Neuronal stem cell (in vitro differentiated cells): Measurements from ENCODE around the gene ARPIN.

Source experiments
- DNase-seq: peaks from one replicate; pipeline ENCODE4 v3.0.0-alpha.2; 2013; ENCODE audit warnings: low spot score
- H2AFZ ChIP-seq: one replicate; pipeline ENCODE4 v1.6.1; 2013; ENCODE audit warnings: mild to moderate bottlenecking, low read length, inconsistent platforms
- H2AK5ac ChIP-seq: 2 replicates; pipeline ENCODE4 v1.6.1; 2013; ENCODE audit warnings: low read depth, mild to moderate bottlenecking, inconsistent platforms, low read length, moderate library complexity, mixed read lengths
- H2BK120ac ChIP-seq: 2 replicates; pipeline ENCODE4 v1.6.1; 2013; ENCODE audit warnings: low read depth, mild to moderate bottlenecking, inconsistent platforms, low read length, moderate library complexity, mixed read lengths
- H2BK12ac ChIP-seq: one replicate; pipeline ENCODE4 v1.6.1; 2013; ENCODE audit warnings: low read length, inconsistent platforms
- H2BK15ac ChIP-seq: 2 replicates; pipeline ENCODE4 v1.6.1; 2013; ENCODE audit warnings: mild to moderate bottlenecking, low read length, inconsistent platforms, mixed read lengths
- H2BK5ac ChIP-seq: one replicate; pipeline ENCODE4 v1.6.1; 2013; ENCODE audit warnings: inconsistent platforms, mild to moderate bottlenecking, low read length, moderate library complexity
- H3K14ac ChIP-seq: one replicate; pipeline ENCODE4 v1.6.1; 2013; ENCODE audit warnings: low read length, inconsistent platforms
- H3K18ac ChIP-seq: 2 replicates; pipeline ENCODE4 v1.6.1; 2013; ENCODE audit warnings: low read length, inconsistent platforms
- H3K23ac ChIP-seq: 2 replicates; pipeline ENCODE4 v1.6.1; 2013; ENCODE audit warnings: low read depth, mild to moderate bottlenecking, mixed read lengths, low read length, inconsistent platforms; ENCODE audit not compliant: poor library complexity
- H3K27ac ChIP-seq: replicated peaks from 3 replicates; pipeline ENCODE4 v1.5.1; 2013; ENCODE audit warnings: low read length, inconsistent platforms
- H3K27me3 ChIP-seq, 3 experiments: 2 replicates each; pipeline ENCODE4 v1.6.1; 2013; ENCODE audit warnings: low read length in 3 of 3, mild to moderate bottlenecking in 2 of 3, inconsistent platforms in 1 of 3, low read depth in 1 of 3, mixed read lengths in 1 of 3, moderate library complexity in 1 of 3; ENCODE audit not compliant: control insufficient read depth in 3 of 3, insufficient read depth in 3 of 3
- H3K36me3 ChIP-seq, 2 donors: replicated peaks in 1 of 2; 2 replicates each; pipeline ENCODE4 v1.6.1; 2013; ENCODE audit warnings: low read length in 2 of 2; ENCODE audit not compliant: control insufficient read depth in 2 of 2, insufficient read depth in 2 of 2
- H3K4ac ChIP-seq: 2 replicates; pipeline ENCODE4 v1.6.1; 2013; ENCODE audit warnings: inconsistent platforms, mild to moderate bottlenecking, low read length, moderate library complexity
- H3K4me1 ChIP-seq, 2 donors: 1 replicate in 1 of 2; 2 replicates in 1 of 2; pipeline ENCODE4 v1.6.1; 2013; ENCODE audit warnings: low read length in 2 of 2, low read depth in 1 of 2; ENCODE audit not compliant: control insufficient read depth in 2 of 2, insufficient read depth in 1 of 2
- H3K4me2 ChIP-seq: one replicate; pipeline ENCODE4 v1.6.1; 2013; ENCODE audit warnings: mild to moderate bottlenecking, low read length, inconsistent platforms; ENCODE audit not compliant: insufficient read depth, poor library complexity, severe bottlenecking
- H3K4me3 ChIP-seq, 2 donors: 2 replicates each; pipeline ENCODE4 v1.5.1; 2013; ENCODE audit warnings: low read length in 2 of 2, mild to moderate bottlenecking in 2 of 2, inconsistent platforms in 1 of 2, moderate library complexity in 1 of 2
- H3K79me1 ChIP-seq: one replicate; pipeline ENCODE4 v1.6.1; 2013; ENCODE audit warnings: low read depth, mild to moderate bottlenecking, inconsistent platforms, low read length, moderate library complexity
- H3K9ac ChIP-seq: one replicate; pipeline ENCODE4 v1.6.1; 2013; ENCODE audit warnings: mild to moderate bottlenecking, low read depth, low read length, inconsistent platforms; ENCODE audit not compliant: poor library complexity
- H3K9me3 ChIP-seq, 2 donors: replicated peaks in 1 of 2; 2 replicates each; pipeline versions ENCODE3 to v1.6.1; 2013; ENCODE audit warnings: low read length in 2 of 2, mild to moderate bottlenecking in 2 of 2, inconsistent platforms in 1 of 2, low read depth in 1 of 2, mixed read lengths in 1 of 2, moderate library complexity in 1 of 2; ENCODE audit not compliant: control insufficient read depth in 2 of 2, insufficient read depth in 1 of 2
- H4K8ac ChIP-seq: one replicate; pipeline ENCODE4 v1.6.1; 2013; ENCODE audit warnings: low read depth, mild to moderate bottlenecking, inconsistent platforms, low read length, moderate library complexity
- H4K91ac ChIP-seq: one replicate; pipeline ENCODE4 v1.6.1; 2013; ENCODE audit warnings: low read length, low read depth, mild to moderate bottlenecking, inconsistent platforms; ENCODE audit not compliant: poor library complexity
- WGBS, 2 donors: extraction: QIAGEN DNeasy Blood & Tissue Kit; methylation state at CpG; one replicate each; pipeline ENCODE4 v1.1.7; 2013; ENCODE audit warnings: missing lambda C conversion rate in 2 of 2, mixed read lengths in 1 of 2; ENCODE audit not compliant: insufficient read length in 2 of 2, insufficient replicate concordance in 1 of 2; ENCODE audit errors: extremely low coverage in 2 of 2; 5-methylcytosine and 5-hydroxymethylcytosine counted together

The ARPIN gene

DNA sequence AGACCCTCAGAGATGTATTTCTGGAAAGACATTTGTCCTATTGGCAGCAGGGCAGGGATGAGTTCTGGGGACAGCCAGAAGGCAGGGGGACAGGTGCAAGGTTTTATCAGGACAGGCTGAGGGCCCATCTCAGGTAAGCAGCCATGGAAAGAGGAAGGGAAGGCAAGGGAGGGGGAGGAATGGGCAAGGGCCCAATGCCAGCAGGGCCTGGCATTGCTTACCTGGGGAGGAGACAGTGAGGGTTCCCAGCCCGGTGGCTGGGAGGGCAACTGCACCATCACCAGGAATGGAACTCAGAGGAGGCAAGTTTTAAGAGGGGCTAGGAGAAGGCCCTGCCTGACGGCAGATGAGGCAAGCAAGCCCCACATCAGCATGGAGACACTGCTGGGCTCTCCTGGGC is 3.1 kb downstream of the ARPIN start:
- no peak overlapping the region for H3K4ac ChIP-seq
- no peaks in the 10 kb centered on the region for H3K27me3 ChIP-seq
- no peak overlapping the region for H3K14ac ChIP-seq
- peaks cover 5 to 11% of the 10 kb centered on the region in 2 donors for H3K4me1 ChIP-seq
- no peak for DNase-seq
- no peak overlapping the region for H3K18ac ChIP-seq
- H2AFZ ChIP-seq, result no peak overlapping the region
- no CpG with 5 or more reads among the region's 2 CpGs for WGBS, 2 donors
- no peak overlapping the region for H2BK5ac ChIP-seq
- no peak overlapping the region for H3K27ac ChIP-seq
- no peak overlapping the region for H2BK120ac ChIP-seq
- H2AK5ac ChIP-seq, result no peak overlapping the region
- no peaks in the 10 kb centered on the region for H3K79me1 ChIP-seq
- H3K4me2 ChIP-seq, result no peak overlapping the region
- peaks cover 7 to 55% of the 10 kb centered on the region in 2 donors for H3K36me3 ChIP-seq
- H2BK12ac ChIP-seq, result no peak overlapping the region
- no peak overlapping the region for H3K23ac ChIP-seq
- no peaks in the 10 kb centered on the region for H3K9me3 ChIP-seq
- no peak overlapping the region for H2BK15ac ChIP-seq
- no peak overlapping the region for H4K91ac ChIP-seq
- peak overlapping the region in 1 of 2 donors; percentile 43 for H3K4me3 ChIP-seq
- no peak overlapping the region for H3K9ac ChIP-seq
- no peak overlapping the region for H4K8ac ChIP-seq

DNA sequence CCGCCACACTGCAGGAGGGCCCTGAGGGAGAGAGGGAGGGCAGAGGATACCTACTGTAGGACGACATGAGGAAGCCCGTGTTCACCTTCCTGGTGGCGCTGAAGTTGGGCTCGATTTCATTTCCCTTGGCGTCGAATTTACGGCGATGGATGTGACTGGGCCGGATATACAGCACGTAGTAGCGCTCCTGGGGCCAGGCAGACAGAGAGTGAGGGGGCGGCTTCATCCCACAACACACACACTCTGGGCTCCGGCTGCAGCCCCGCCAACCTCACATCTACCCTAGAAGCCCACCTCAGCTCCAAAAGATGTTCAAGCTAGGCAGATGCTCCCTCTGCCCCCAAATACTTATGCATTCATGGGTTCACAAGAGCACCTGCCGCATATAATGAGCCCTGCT is 4.5 kb downstream of the ARPIN start:
- no peaks in the 10 kb centered on the region for H3K27me3 ChIP-seq
- H2BK120ac ChIP-seq, result no peak overlapping the region
- H3K4me1 ChIP-seq, result peaks cover 2 to 7% of the 10 kb centered on the region in 2 donors
- no peaks in the 10 kb centered on the region for H3K79me1 ChIP-seq
- H4K8ac ChIP-seq, result no peak overlapping the region
- H4K91ac ChIP-seq, result no peak overlapping the region
- no peak overlapping the region for H3K4me3 ChIP-seq
- DNase-seq, result no peak
- H2AK5ac ChIP-seq, result peak overlapping the region; percentile 78
- H3K36me3 ChIP-seq, result peaks cover 7 to 69% of the 10 kb centered on the region in 2 donors
- no peak overlapping the region for H3K27ac ChIP-seq
- H2AFZ ChIP-seq, result no peak overlapping the region
- no peak overlapping the region for H3K14ac ChIP-seq
- H2BK15ac ChIP-seq, result no peak overlapping the region
- H2BK12ac ChIP-seq, result no peak overlapping the region
- no peak overlapping the region for H3K4me2 ChIP-seq
- H3K9ac ChIP-seq, result peak overlapping the region; percentile 80
- no peak overlapping the region for H3K4ac ChIP-seq
- WGBS, 2 donors, result no CpG with 5 or more reads among the region's 16 CpGs
- no peak overlapping the region for H3K18ac ChIP-seq
- H2BK5ac ChIP-seq, result no peak overlapping the region
- H3K23ac ChIP-seq, result no peak overlapping the region
- H3K9me3 ChIP-seq, result no peaks in the 10 kb centered on the region

DNA sequence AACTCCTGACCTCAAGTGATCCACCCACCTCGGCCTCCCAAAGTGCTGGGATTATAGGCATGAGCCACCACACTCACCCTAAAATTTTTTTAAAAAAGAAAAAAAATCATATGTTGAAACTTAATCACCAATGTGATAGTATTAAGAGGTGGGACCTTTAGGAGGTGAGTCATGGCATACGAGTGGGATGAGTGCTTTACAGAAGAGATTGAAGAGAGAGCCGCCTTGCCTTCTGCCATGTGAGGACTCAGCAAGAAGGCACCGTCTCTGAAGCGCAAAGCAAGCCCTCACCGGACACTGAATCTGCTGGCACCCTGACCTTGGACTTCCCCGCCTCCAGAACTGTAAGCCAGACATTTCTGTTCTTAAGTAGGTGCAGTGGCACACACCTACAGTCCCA is 5.5 kb downstream of the ARPIN start:
- Histone ChIP-seq H3K9ac (no peak overlapping the region), H3K4me2 (no peak overlapping the region), H3K9me3 (no peaks in the 10 kb centered on the region), H4K8ac (no peak overlapping the region), H2BK12ac (no peak overlapping the region), H2AK5ac (no peak overlapping the region), H3K4me3 (no peak overlapping the region), H3K4me1 (peaks cover 2 to 3% of the 10 kb centered on the region in 2 donors), H3K14ac (no peak overlapping the region), H2AFZ (no peak overlapping the region), H4K91ac (no peak overlapping the region), H2BK5ac (no peak overlapping the region), H3K36me3 (peaks cover 11 to 77% of the 10 kb centered on the region in 2 donors), H3K23ac (no peak overlapping the region), H2BK120ac (no peak overlapping the region), H3K79me1 (no peaks in the 10 kb centered on the region), H2BK15ac (no peak overlapping the region), H3K27me3 (no peaks in the 10 kb centered on the region), H3K4ac (no peak overlapping the region), H3K27ac (no peak overlapping the region), H3K18ac (no peak overlapping the region)
- DNase-seq, result no peak
- no CpG with 5 or more reads among the region's 7 CpGs for WGBS, 2 donors

DNA sequence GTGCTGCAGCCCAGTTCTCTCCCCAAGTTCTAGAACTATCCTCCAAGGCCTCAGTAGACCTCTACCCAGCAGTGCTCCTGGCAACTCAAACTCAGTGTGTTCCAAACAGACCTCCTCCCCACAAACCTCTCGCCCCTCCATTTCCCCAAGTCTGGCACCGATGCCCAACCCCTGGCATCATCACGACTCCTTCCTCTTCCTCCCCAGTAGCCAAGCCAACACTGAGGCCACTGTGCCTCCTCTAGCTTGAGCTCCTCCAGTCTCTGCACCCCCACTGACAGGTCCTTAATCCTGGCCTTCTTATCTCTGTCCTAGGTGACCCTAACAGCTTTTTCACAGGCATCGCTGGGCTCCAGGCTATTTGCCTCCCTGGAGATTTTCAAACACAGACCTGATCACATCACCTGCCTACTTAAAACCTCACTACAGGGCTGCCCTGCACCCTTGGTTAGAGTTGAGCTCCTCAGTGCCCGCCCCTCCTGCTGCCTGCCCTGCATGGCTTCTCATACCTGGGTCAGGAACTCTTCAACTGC is 6.8 kb downstream of the ARPIN start:
- DNase-seq, result no peak
- Histone ChIP-seq H3K9ac (peak overlapping the region; percentile 27), H3K27ac (no peak overlapping the region), H3K14ac (no peak overlapping the region), H2BK12ac (no peak overlapping the region), H2AFZ (no peak overlapping the region), H2AK5ac (no peak overlapping the region), H3K4me2 (no peak overlapping the region), H2BK120ac (no peak overlapping the region), H4K8ac (no peak overlapping the region), H3K4ac (no peak overlapping the region), H3K36me3 (peaks cover 14 to 87% of the 10 kb centered on the region in 2 donors), H2BK5ac (no peak overlapping the region), H3K18ac (no peak overlapping the region), H2BK15ac (no peak overlapping the region), H4K91ac (no peak overlapping the region), H3K4me1 (no peaks in the 10 kb centered on the region), H3K9me3 (no peaks in the 10 kb centered on the region), H3K4me3 (no peak overlapping the region), H3K79me1 (no peaks in the 10 kb centered on the region), H3K27me3 (no peaks in the 10 kb centered on the region), H3K23ac (no peak overlapping the region)
- no CpG with 5 or more reads among the region's 5 CpGs for WGBS, 2 donors
